GM21529 (cell line): ENCODE results near the gene PRPH2.
"Not testable (repeated sequence)": the region's sequence is repeated elsewhere in the genome, so short reads cannot be mapped to it uniquely, and the experiment has no call there.

Experiments
- ATAC-seq: cut with Tn5 transposase; IDR thresholded peaks from one replicate; pipeline ENCODE4 v1.9.1; 2021; ENCODE audit not compliant: unreplicated experiment

The PRPH2 gene

GRCh38 chr6:42742116-42742894 lies 19.9 kb upstream of the PRPH2 start:
- ATAC-seq: no peak

- no peak for ATAC-seq
Observed at GRCh38 chr6:42740725-42741124, 18.3 kb upstream of the PRPH2 start.

GRCh38 chr6:42735976-42736375 lies 13.6 kb upstream of the PRPH2 start:
- ATAC-seq: no peak

- not testable (repeated sequence) for ATAC-seq
Observed at GRCh38 chr6:42733867-42734481, 11.6 kb upstream of the PRPH2 start.

GRCh38 chr6:42729731-42730130 lies 7.3 kb upstream of the PRPH2 start:
- ATAC-seq: no peak

- no peak for ATAC-seq
Observed at GRCh38 chr6:42727627-42728026, 5.2 kb upstream of the PRPH2 start.

- ATAC-seq: no peak
Observed at GRCh38 chr6:42727087-42727611, 4.8 kb upstream of the PRPH2 start.

- ATAC-seq: peak; percentile 90
Observed at GRCh38 chr6:42726485-42727086, 4.2 kb upstream of the PRPH2 start.

- no peak for ATAC-seq
Observed at GRCh38 chr6:42726026-42726425, 3.6 kb upstream of the PRPH2 start.

GRCh38 chr6:42724825-42725224 lies 2.4 kb upstream of the PRPH2 start:
- ATAC-seq: no peak

- no peak for ATAC-seq
Observed at GRCh38 chr6:42720739-42721138, 1.7 kb downstream of the PRPH2 start.

GRCh38 chr6:42715871-42716270 lies 6.5 kb downstream of the PRPH2 start:
- no peak for ATAC-seq

GRCh38 chr6:42714098-42714761 lies 8.2 kb downstream of the PRPH2 start:
- ATAC-seq: no peak

- ATAC-seq: no peak
Observed at GRCh38 chr6:42711930-42712329, 10.5 kb downstream of the PRPH2 start.

GRCh38 chr6:42710316-42710715 lies 12.1 kb downstream of the PRPH2 start:
- no peak for ATAC-seq

- no peak for ATAC-seq
Observed at GRCh38 chr6:42709871-42710270, 12.5 kb downstream of the PRPH2 start.

GRCh38 chr6:42708096-42708495 lies 14.3 kb downstream of the PRPH2 start:
- no peak for ATAC-seq

- ATAC-seq: no peak
Observed at GRCh38 chr6:42707595-42707994, 14.8 kb downstream of the PRPH2 start.

GRCh38 chr6:42704937-42705374 lies 17.4 kb downstream of the PRPH2 start:
- no peak for ATAC-seq

GRCh38 chr6:42704251-42704936 lies 18.0 kb downstream of the PRPH2 start:
- no peak for ATAC-seq

GRCh38 chr6:42702786-42703185 lies 19.6 kb downstream of the PRPH2 start:
- ATAC-seq: not testable (repeated sequence)
